SHP77 treated with DMSO at 0.1 percent for 48 hours (cell line): ENCODE results near the gene CORO1C.

Experiments used
- DNase-seq: peaks from one replicate; lab custom pipeline; 2025; lab: John Stamatoyannopoulos, UW

CORO1C gene

DNA sequence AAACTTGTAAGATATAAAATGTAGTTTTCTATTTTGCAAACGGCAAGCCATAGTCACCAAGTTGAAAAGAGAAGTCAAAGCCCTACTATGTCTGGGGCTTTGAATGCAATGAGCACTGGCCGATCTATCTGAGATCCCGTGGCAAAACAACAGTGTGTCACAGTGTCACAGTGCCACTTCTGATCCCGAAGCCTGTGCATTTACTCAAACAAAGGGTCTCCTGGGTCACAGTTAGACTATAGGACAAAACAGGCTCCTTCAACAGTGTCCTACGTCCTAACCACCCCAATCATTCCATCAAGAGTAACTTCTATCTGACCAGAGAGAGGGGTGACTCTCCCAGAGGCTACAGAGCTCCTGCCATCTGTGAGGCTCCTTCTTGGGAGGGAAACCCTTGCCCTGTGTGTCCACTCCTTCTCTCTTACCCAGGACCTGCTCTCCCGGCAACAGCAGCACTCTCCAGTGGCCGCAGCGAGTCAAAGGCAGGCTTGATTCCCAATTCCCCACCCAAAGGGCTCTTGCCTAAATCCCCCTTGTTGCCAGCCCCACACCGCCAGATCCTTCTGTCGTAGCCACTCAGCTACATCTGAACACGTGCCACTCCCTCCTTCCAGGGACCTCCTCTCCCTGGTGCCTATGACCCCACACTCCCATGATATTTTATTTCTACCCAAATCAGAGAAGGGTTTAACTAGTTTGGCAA lies 83.6 kb downstream of the CORO1C start:
- DNase-seq = no peak

- no peak for DNase-seq
Observed at GRCh38 chr12:108646600-108647579, 84.4 kb downstream of the CORO1C start.

GRCh38 chr12:108645686-108646599 lies 85.4 kb downstream of the CORO1C start:
- no peak for DNase-seq

DNA sequence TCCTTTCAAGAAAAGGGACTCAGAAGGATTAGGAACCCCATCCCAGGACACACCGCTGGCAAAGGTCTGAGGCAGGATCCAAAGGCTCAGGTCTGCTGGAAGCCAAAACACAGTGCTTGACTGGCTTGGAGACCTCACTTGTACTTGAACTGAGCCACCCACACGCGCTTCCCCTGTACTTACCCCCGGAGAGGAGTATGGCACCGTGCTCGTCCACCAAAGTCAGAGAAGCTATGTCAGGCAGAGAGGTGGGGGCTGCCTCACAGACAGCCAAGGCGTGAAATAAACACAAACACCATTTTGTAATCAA lies 86.6 kb downstream of the CORO1C start:
- DNase-seq = no peak

- DNase-seq = no peak
Observed at GRCh38 chr12:108643941-108644810, 87.1 kb downstream of the CORO1C start.

DNA sequence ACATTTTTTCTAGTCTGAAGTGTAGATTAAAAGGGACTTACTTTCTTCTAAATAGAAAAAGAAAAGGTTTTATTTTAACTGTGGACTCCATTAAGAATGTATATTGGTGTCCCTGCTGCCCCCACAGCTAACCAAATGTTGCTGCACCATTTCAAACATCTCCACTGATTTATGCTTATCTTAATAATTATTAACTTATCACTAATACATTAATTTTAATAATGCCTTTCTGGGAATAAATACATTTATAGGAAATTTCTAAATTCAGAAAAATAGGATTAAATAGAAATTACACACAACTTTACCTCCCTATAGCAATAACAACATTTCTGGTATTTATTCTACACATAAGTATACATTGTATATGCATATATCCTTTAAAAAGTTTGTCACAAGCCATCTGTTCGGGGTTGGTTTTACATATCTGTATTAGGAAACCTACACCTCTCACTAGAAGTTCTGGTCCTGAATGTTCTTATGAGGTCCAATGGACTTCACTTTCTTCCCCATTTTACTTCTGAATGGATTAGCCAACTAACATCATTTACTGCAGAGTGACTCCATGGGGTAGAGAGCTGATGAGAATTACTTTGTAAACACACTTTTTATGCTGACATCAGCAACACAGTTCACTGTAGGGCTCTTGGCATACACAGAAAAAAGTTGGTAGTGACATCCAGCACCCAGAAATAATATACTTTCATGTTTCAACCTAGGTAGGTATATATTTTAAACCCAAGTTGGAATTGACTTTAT lies 88.2 kb downstream of the CORO1C start:
- no peak for DNase-seq

DNA sequence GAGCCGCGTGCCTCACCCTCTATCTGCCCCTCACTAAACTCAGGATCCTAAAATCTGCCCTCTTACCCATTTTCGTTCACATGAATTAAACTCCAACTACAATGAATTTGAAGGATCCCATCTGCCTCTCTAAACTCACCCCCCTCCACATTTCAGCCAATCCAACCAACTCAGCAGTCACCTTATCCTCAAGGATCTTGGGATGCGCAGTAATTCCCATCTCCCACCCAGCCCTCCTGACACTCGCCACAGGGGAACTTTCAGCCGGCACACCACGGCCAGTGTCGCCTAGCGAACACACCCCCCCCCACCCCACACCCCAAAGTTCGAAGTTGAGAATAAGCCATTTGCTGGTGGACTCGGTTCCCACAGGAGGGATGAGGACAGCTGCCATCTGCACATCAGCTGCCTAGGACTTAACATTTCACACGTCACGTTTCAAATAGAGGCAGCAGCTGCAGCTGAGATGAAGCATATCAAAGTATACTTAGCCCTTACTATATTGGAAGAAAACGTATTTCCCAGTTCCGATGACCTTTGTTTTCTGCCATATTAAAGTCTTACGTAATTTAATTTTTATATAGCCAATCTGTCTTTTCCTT lies 88.9 kb downstream of the CORO1C start:
- DNase-seq = peak; percentile 88

GRCh38 chr12:108641446-108642268 lies 89.7 kb downstream of the CORO1C start:
- no peak for DNase-seq

DNA sequence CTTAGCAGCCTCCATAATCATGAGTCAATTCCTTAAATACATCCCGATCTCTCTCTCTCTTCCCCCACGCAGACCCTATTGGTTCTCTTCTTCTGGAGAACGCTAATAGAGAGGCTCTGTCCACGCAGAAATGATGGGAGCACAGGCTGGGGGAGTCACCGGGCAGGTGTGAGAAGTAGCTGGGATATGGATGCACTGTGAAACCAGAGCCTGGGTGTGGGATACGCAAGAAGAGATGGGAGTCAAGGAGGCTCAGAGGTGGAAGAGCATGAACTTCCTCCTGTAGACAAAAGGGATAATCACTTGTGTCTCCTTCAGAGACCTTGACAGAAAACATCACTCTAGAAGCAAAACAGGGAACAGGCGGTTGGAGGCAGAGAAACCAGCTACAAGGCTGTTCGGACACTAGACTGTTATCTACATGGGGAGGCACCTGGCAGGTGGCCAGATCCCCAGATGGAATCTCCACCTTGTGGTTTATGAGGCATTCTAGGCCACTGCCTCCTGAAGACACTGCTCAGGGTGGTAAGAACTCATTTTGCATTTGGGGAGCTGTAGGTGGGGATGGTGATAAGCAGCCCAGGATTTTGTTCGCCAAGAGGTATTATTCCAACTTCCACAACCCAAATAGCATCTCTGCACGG lies 90.4 kb downstream of the CORO1C start:
- no peak for DNase-seq

DNA sequence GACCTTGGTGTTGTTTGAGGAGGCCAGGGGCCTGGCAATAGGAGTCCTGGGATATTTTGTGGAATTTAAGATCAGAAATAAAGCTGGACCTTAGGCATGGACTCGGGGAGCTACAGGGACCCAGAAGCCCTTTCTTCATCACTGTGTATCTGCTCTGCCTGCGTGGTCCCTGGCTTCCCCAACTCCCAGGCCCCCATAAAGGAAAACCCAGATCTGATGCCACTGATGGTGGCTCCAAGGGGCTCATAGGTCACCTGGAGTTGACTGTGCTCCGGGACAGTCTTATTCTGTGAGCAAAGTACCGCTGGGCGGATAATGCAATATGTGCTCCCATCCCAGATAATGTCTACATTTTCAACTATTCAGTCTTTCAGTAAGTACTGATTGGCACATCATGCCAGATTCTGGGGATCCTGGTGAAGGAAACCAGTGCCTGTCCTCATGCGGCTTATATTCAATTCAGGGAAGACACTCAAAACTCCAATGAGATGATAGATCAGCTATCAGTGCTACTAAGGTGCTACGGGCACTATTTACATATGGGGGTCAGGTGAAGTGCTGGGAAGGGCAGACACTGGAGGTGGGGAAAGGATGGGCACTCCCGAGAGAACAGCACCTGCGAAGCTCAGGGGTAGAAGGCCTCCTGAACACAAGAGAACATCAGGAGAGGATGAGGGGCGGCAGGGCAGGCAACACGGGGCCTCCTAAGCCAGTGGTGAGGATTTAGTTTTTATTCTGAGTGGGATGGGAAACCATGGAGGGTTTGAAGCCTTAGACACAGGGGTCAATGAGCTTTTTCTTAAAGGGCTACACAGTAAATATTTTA lies 92.1 kb downstream of the CORO1C start:
- no peak for DNase-seq

DNA sequence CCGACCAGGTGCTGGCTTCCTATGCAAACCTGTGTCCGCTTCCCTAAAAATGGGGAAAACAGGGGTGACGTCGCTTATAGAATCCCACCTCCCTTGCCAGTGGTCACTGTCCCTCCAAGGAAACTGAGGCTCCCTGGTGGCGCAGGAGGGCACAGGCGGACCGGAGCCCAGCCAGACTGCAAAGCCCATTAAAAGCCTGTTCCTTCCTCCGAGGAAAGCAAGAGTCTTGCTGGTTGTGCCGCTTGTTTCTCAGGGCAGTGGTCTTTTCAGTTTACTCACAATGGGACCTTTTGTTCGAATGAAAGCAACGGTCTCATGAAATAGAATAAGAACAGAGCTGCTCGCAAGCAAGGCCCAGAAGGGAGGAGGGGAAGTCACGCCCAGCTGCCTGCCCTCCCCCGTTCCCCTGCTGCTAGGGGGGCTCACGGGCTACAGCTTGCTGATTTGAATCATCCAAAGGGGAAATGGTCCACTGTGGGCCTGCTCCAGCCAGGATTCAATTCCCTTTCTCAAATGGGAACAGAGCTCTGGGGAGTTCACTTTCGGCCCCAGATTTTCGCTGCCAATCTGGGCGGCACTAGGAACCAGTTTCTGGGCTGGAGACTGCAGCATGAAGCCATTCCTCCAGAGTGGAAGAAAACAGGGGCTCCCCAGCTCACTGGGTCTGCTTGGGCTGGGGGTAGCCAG lies 93.0 kb downstream of the CORO1C start:
- no peak for DNase-seq

GRCh38 chr12:108637222-108637971 lies 93.9 kb downstream of the CORO1C start:
- no peak for DNase-seq

DNA sequence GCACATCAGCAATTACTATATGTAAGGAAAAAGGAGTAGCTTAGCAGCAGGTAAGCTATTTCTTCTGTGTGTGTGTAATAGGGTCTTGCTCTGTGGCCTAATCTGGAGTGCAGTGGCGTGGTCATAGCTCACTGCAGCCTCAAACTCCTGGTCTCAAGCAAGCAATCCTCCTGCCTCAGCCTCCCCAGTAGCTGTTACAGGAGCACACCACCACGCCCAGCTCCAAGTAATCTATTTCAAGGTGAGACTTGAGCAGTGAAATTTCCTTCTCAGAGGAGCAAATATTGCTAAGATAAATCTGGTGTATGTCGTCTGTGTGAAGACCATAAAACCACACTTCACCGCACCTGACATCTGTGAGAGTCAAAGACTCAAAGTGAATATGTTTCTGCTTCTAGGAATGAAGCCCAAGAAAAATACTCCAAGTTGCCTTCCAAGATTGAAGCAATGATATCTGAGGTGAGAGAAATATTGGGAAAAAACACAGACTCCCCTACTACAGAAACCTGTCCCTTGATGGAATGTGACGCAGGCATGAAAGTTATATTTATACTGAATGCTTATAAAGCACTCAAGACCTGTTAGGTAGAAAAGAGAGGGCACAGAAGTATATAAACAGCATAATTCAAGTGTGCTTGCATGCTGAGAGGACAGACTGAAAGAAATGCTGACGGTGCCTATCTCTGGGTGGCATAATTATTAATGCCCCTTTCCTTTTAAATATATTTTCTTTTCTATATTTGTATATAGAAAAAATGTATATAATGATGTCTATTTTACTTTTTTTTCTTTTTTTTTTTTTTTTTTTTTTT lies 95.1 kb downstream of the CORO1C start:
- DNase-seq = no peak

GRCh38 chr12:108635201-108635996 lies 95.9 kb downstream of the CORO1C start:
- DNase-seq = no peak

DNA sequence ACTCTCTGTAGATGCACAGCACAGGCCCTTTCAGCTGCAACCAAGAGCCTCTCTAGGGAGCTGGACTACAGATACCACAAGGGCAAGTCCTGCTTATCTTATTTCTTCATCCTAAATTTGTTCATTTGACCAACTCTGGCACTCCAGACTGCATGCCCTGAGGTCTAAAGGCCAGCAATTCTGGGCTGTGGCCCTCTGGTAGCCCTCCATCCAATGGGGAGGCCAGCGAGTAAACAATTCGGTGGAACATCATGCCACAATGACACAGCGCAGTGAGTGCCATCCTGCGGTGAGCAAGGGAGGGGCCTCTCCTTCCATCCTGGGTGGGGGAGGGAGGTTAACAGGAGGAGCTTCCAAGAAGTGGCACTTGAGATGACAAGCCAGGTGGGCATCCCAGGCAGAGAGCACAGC lies 97.0 kb downstream of the CORO1C start:
- peak; percentile 67 for DNase-seq
